Activated gamma-delta T cell treated with Interleukin-2 at 50 U/mL for 16 hours (primary cell): ENCODE measurements around the gene TRIM22.
"Not testable (repeated sequence)": the region's sequence is repeated elsewhere in the genome, so short reads cannot be mapped to it uniquely, and the experiment has no call there.

Source experiments
- DNase-seq: peaks from one replicate; pipeline ENCODE4 v3.0.0-alpha.2; 2020

TRIM22 gene

DNA sequence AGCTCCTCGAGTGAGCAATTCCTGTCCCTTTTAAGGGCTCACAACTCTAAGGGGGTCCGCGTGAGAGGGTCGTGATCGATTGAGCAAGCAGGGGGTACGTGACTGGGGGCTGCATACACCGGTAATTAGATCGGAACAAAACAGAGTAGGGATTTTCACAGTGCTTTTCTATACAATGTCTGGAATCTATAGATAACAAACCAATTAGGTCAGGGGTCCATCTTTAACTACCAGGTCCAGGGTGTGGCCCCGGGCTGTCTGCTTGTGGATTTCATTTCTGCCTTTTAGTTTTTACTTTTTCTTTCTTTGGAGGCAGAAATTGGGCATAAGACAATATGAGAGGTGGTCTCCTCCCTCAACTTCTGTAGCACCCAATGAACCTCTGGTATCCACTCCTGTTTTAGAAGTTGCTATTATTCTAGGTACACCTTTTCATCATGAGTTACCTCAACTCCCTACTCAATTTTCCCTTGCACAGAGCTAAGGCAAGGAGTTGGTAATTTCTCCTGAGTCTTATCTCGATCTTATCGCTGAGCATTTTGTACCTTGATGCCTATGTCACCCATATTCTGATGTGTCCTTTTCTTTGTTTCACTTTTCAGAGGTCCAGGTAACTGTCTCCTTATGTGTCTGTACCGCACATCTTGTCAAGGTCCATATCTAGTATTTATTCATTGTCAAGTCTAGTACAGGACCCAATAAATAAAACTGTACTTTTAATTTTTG lies 1.8 kb downstream of the TRIM22 start:
- not testable (repeated sequence) for DNase-seq

GRCh38 chr11:5691964-5692361 lies 2.4 kb downstream of the TRIM22 start:
- DNase-seq, result no peak

DNA sequence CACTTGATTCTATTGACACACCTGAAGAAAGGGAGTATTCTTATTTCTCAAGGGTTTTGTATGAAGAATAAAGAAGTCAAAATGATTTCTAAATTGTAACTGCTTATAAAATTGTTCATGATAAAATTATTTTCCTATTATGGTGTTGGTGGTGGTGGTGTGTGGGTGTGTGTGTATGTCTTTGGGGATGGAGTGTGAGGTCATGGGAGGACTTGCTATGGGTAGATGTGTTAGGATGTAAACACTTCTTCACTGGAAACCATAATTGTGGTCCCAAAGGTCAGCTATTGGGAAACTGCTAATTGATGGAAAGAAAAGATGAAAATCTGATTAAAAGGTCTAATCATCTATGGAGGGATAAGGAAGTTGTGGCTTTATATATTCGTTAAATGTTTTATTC lies 5.1 kb downstream of the TRIM22 start:
- DNase-seq, result no peak

DNA sequence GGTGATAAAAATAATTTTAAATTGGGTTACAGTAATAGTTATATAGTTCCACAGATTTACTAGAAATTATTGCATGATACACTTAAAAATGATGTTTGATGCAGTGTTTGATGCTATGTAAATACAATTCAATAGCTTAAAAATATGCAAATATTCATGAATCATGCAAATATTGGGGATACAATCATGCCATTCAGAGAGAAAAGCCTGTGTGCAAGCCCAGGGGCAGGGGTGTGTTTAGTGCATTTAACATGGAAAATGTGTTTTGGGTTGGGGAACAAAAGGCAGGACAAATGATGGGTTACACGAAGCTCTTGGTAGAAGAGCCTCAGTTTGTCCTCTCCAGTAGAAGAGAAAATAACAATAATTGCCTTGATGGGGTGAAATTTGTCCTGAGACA lies 6.0 kb downstream of the TRIM22 start:
- no peak for DNase-seq

- no peak for DNase-seq
Measured at GRCh38 chr11:5696210-5696609, 6.6 kb downstream of the TRIM22 start.

GRCh38 chr11:5698281-5698680 lies 8.7 kb downstream of the TRIM22 start:
- DNase-seq, result no peak

- DNase-seq, result no peak
Measured at GRCh38 chr11:5700421-5701054, 10.9 kb downstream of the TRIM22 start.

DNA sequence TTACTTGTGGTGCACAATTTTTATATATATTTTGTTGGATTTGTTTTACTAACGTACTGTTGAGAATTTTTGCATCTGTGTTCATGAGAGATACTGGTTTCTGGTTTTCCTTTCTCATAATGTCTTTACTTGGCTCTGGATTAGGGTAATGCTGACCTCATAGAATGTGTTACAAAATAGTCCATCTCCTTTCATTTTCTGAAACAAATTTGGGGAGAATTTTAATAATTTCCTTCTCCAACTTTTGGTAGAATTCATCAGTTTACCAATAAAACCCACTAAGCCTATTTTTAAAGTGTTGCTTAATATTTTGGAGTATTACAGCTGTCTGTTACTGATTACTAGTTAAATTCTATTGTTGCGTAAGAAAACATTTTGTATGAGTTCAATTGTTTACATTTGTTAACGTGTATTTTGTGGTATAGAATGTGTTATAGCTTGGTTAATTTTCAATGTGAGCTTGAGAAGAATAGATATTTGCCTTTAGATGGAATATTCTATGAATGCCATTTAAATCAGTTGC lies 11.5 kb downstream of the TRIM22 start:
- DNase-seq, result no peak

DNA sequence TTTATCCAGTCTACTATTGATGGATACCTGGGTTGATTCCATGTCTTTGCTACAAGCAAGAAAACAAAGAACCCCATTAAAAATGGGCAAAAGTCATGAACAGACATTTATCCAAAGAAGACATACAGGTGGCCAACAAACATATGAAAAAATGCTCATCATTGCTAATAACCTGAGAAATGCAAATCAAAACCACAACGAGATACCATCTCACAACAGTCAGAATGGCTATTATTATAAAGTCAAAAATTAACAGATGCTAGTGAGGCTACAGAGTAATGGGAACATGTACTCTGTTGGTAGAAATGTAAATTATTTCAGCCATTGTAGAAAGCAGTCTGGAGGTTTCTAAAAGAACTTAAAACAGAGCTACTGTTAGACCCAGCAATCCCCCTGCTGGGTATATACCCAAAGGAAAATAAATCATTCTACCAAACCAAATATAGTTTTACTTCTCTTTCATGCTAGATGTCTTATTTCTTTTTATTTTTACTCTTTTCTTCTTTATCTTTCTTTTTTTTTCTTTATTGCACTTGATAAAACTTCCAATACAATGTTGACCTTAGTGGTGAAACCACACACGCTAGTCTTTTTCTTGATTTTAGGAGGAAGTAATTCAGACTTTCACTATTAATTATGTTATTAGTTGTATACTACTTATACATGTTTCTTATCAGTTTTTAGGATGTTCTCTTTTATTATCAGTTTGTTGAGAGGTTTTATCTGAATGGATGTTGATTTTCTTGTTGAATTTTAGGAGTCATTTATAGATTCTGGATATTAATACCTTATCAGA lies 14.3 kb downstream of the TRIM22 start:
- no peak for DNase-seq

GRCh38 chr11:5705688-5706087 lies 16.1 kb downstream of the TRIM22 start:
- no peak for DNase-seq

- no peak for DNase-seq
Measured at GRCh38 chr11:5712507-5712906, 22.9 kb downstream of the TRIM22 start.

DNA sequence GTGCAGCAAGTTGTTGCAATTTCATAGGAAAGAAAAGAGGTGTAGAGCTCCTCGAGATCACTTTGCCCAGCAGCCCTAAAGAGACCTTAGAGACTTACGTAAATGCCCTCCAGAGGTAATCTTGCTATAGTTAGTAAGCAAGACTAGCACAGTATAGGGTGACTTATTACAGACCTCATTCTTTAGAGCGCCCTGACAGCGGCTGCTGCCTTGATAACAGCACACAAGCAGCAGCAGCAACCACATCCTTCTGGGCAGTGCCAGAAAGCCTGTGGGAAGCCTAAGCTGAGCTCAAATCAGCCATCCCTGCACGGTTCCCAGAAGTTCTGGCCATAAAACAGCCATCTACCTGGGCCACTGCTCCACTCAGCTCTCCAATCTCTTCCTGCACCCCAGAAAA lies 24.1 kb downstream of the TRIM22 start:
- DNase-seq, result no peak

DNA sequence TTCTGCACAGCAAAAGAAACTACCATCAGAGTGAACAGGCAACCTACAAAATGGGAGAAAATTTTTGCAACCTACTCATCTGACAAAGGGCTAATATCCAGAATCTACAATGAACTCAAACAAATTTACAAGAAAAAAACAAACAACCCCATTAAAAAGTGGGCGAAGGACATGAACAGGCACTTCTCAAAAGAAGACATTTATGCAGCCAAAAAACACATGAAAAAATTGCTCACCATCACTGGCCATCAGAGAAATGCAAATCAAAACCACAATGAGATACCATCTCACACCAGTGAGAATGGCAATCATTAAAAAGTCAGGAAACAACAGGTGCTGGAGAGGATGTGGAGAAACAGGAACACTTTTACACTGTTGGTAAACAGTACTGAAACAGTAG lies 26.9 kb downstream of the TRIM22 start:
- DNase-seq, result not testable (repeated sequence)

DNA sequence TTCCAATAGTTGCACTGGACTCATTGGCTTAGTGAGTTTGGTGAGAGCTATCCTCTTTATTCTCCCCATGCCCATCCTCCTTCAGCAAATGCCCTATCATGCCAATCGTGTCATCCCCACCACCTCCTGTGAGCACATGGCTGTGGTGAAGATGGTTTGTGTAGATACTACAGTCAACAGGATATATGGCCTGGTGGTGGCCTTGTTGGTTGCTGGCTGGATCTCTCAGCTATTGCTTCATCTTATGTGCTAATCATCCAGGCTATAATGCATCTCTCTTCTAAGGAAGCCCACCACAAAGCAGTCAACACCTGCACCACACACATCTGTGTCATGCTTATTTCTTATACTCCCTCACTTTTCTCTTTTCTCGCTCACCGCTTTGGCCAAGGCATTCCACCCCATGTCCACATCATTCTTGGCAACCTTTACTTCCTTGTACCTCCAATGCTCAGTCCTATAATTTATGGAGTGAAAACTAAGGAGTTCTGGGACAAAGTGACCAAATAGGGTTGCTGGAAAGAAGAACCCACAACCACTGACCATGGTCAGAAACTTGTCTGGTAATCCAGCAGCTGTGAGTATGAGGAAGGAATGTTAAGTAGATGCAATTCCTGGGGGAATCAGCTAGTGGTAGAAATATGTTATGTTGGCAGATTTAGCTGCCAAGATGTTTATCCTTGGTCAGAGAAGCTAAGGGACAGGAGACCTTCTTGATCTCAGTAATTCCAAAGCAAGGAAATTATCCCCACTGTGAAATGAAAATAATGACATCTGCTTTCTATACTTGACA lies 30.3 kb downstream of the TRIM22 start:
- DNase-seq, result no peak

DNA sequence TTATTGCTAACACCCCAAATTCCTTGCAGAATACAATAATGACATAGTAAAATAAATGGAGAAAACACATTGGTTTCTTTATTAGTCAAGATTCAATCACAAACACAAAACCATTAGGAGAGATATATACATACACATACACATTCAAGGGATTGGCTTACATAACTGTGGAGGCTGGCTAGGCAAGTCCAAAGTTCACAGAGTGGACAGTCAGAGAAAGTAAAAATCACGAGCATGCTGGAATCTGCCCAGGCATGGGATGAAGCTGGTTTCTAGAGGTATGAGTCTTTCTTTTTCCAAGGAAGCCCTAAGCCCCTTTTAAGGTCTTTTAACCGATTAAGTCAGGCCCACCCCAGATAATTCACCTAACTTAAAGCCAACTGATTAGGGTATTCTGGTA lies 33.0 kb downstream of the TRIM22 start:
- DNase-seq, result no peak

DNA sequence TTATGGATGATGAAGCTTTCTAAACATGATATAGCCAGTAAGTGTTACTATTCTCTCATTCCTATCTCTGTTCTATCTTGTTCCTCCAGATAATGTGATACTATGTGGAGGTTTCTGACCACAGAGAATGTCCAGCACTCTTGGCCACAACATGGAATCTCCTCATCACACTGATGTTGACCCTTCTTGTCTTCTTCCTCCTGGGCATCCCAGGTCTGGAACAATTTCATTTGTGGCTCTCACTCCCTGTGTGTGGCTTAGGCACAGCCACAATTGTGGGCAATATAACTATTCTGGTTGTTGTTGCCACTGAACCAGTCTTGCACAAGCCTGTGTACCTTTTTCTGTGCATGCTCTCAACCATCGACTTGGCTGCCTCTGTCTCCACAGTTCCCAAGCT lies 36.8 kb downstream of the TRIM22 start:
- DNase-seq, result no peak

GRCh38 chr11:5727691-5728090 lies 38.1 kb downstream of the TRIM22 start:
- DNase-seq, result no peak

DNA sequence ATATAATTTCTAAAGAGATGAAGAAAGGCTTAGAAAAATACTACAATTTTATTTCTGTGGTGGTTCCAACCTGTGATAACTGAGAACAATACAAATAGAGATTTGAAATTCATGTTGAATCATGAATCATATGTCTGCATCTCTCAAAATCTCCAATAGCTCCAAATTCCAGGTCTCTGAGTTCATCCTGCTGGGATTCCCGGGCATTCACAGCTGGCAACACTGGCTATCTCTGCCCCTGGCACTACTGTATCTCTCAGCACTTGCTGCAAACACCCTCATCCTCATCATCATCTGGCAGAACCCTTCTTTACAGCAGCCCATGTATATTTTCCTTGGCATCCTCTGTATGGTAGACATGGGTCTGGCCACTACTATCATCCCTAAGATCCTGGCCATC lies 46.8 kb downstream of the TRIM22 start, which contains the start of gene OR56B1:
Gene OR56B1 (plus strand): TSS at position 53 of the 400 bp plus-strand sequence. CDS start 69 bp downstream, at position 122.
- DNase-seq, result no peak

DNA sequence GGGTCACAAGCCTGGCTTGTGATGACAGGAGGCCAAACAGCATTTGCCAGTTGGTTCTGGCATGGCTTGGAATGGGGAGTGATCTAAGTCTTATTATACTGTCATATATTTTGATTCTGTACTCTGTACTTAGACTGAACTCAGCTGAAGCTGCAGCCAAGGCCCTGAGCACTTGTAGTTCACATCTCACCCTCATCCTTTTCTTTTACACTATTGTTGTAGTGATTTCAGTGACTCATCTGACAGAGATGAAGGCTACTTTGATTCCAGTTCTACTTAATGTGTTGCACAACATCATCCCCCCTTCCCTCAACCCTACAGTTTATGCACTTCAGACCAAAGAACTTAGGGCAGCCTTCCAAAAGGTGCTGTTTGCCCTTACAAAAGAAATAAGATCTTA lies 47.5 kb downstream of the TRIM22 start:
- no peak for DNase-seq

GRCh38 chr11:5737670-5738392 lies 48.2 kb downstream of the TRIM22 start:
- DNase-seq, result no peak

GRCh38 chr11:5738431-5738830 lies 48.8 kb downstream of the TRIM22 start:
- no peak for DNase-seq

GRCh38 chr11:5746614-5747013 lies 57.0 kb downstream of the TRIM22 start:
- no peak for DNase-seq
